H1 (cell line): Measurements from ENCODE around the gene GPR61. TPM values are rescaled to one million over a fixed set of nuclear protein-coding genes. Genes with fewer than 3 reads are reported as not detected.

Experiments used
- HDAC6 ChIP-seq: IDR thresholded peaks from one replicate; pipeline ENCODE4 v1.7.1; 2012; ENCODE audit warnings: low read depth, mild to moderate bottlenecking, inconsistent platforms, low read length, moderate library complexity
- NRF1 ChIP-seq: IDR thresholded peaks from 2 replicates; pipeline ENCODE4 v1.6.1; 2011; ENCODE audit warnings: mild to moderate bottlenecking, low read depth, low read length, improper control_type of control experiment
- SAP30 ChIP-seq: fragments of 300-600 bp; sonication (generic); IDR thresholded peaks from 2 replicates; pipeline ENCODE4 v1.7.1; 2012; ENCODE audit warnings: low read length, moderate library complexity, mild to moderate bottlenecking, inconsistent platforms; ENCODE audit not compliant: insufficient read depth, insufficient replicate concordance
- SIX5 ChIP-seq: IDR thresholded peaks from 2 replicates; pipeline ENCODE4 v1.6.1; 2011; ENCODE audit warnings: mild to moderate bottlenecking, low read depth, low read length
- SP1 ChIP-seq: IDR thresholded peaks from 2 replicates; pipeline ENCODE4 v1.6.1; 2011; ENCODE audit warnings: low read depth, low read length
- TAF7 ChIP-seq: optimal IDR thresholded peaks from 2 replicates; pipeline ENCODE3; 2011; ENCODE audit warnings: low read depth, mild to moderate bottlenecking, inconsistent platforms, low read length, moderate library complexity, borderline replicate concordance
- USF2 ChIP-seq: IDR thresholded peaks from 2 replicates; pipeline ENCODE4 v1.6.1; 2011; ENCODE audit warnings: low read length, improper control_type of control experiment
- polyA plus RNA-seq, 7 experiments: library from polyadenylated mRNA; depleted of rRNA in 3 of 7; stranded (reverse) in 5 of 7; unstranded in 2 of 7; fragments of >200 nt in 5 of 7; fragments of 200-250 nt in 2 of 7; gene quantifications; 1 replicate in 5 of 7; 2 replicates in 1 of 7; 4 replicates in 1 of 7; pipeline versions ENCODE4 v1.2.1 to v1.2.3, GENCODE V29; 2011 to 2013; ENCODE audit warnings: missing spikeins in 2 of 7, mixed read lengths in 2 of 7
- total RNA-seq: library from RNA; stranded (reverse); fragmentation: NEBNext Ultra II Directional; extraction: Animal tissue kit (Norgen Biotek cat#: 25700); gene quantifications from 2 replicates; pipeline ENCODE4 v1.2.1, GENCODE V29; 2021

Gene GPR61
- total and polyA plus RNA-seq, 2 of the 8 experiments (the other 6 are each of a cell fraction or from before 2014, with no cell fraction given): 0.41 to 0.53 TPM

GRCh38 chr1:109586055-109586454 lies 46.4 kb downstream of the GPR61 start (continued):
- TF ChIP-seq USF2 (no peak), HDAC6 (no peak), SIX5 (no peak), NRF1 (no peak), TAF7 (no peak), SAP30 (no peak), SP1 (no peak)
